ENCODE measurements around the gene FAM9A.

FAM9A gene

GRCh38 chrX:8823698-8824097, 22.5 kb upstream of the FAM9A start:
- DNase-seq (ENCODE audit: low read depth), result no peak
- TF ChIP-seq CTCF (conservative IDR thresholded peaks at IDR 0.05; ENCODE audit: low read depth, low read length), result no peak
- H3K4me3 ChIP-seq (ENCODE audit: low read length), result no peak overlapping the region

- DNase-seq (ENCODE audit: low read depth), result no peak
- TF ChIP-seq CTCF (conservative IDR thresholded peaks at IDR 0.05; ENCODE audit: low read depth, low read length), result no peak
- H3K4me3 ChIP-seq (ENCODE audit: low read length), result no peak overlapping the region
Observed at GRCh38 chrX:8822002-8822401, 20.8 kb upstream of the FAM9A start.

GRCh38 chrX:8820910-8821527, 19.8 kb upstream of the FAM9A start:
- no peak for DNase-seq (ENCODE audit: low read depth)
- TF ChIP-seq CTCF (conservative IDR thresholded peaks at IDR 0.05; ENCODE audit: low read depth, low read length), result peak; percentile 40

GRCh38 chrX:8815460-8816065, 14.4 kb upstream of the FAM9A start:
- no peak overlapping the region for H3K4me3 ChIP-seq (ENCODE audit: low read length)
- no peak for DNase-seq (ENCODE audit: low read depth)
- TF ChIP-seq CTCF (conservative IDR thresholded peaks at IDR 0.05; ENCODE audit: low read depth, low read length), result peak; percentile 85

More at GRCh38 chrX:8820910-8821527, 19.8 kb upstream of the FAM9A start:
- H3K4me3 ChIP-seq (ENCODE audit: low read length), result no peak overlapping the region

GRCh38 chrX:8813036-8813435, 11.9 kb upstream of the FAM9A start:
- TF ChIP-seq CTCF (conservative IDR thresholded peaks at IDR 0.05; ENCODE audit: low read depth, low read length), result no peak
- no peak overlapping the region for H3K4me3 ChIP-seq (ENCODE audit: low read length)
- no peak for DNase-seq (ENCODE audit: low read depth)

GRCh38 chrX:8811611-8812010, 10.4 kb upstream of the FAM9A start:
- H3K4me3 ChIP-seq (ENCODE audit: low read length), result no peak overlapping the region
- no peak for TF ChIP-seq CTCF (conservative IDR thresholded peaks at IDR 0.05; ENCODE audit: low read depth, low read length)
- no peak for DNase-seq (ENCODE audit: low read depth)

GRCh38 chrX:8808661-8809060, 7.5 kb upstream of the FAM9A start:
- no peak for DNase-seq (ENCODE audit: low read depth)
- H3K4me3 ChIP-seq (ENCODE audit: low read length), result no peak overlapping the region
- no peak for TF ChIP-seq CTCF (conservative IDR thresholded peaks at IDR 0.05; ENCODE audit: low read depth, low read length)
